GM12892 (cell line): Measurements from ENCODE around the gene IGSF21.

Source experiments
- POLR2A ChIP-seq: IDR thresholded peaks from 2 replicates; pipeline ENCODE4 v1.6.1; 2011; ENCODE audit warnings: low read depth, low read length, control low read depth
- POLR2AphosphoS5 ChIP-seq: IDR thresholded peaks from 2 replicates; pipeline ENCODE4 v1.6.1; 2011; ENCODE audit warnings: low read depth, low read length, control low read depth
- TAF1 ChIP-seq: IDR thresholded peaks from 2 replicates; pipeline ENCODE4 v1.6.1; 2011; ENCODE audit warnings: low read depth, mild to moderate bottlenecking, control low read depth, low read length, borderline replicate concordance

DNA sequence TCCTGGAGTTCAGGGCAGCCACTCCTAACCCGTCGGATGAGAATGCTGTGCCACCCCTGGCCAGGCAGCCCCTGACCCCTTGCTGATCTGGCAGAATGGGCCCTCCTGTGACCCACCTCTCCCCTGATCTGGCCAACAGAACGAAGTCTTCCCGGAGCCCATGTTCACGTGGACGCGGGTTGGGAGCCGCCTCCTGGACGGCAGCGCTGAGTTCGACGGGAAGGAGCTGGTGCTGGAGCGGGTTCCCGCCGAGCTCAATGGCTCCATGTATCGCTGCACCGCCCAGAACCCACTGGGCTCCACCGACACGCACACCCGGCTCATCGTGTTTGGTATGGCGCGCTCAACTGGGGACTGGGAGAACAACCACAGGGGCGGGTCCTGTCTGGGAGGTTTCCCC lies 269.1 kb downstream of the IGSF21 start:
- TF ChIP-seq POLR2A (no peak), POLR2AphosphoS5 (no peak), TAF1 (no peak)
